Transverse colon (tissue), 3 donors: ENCODE results near the gene C1orf50.

Source experiments
- CTCF ChIP-seq, 5 experiments: fragments of 200-600 bp in 3 of 5; fragments of 450-650 bp in 2 of 5; sonication (generic) in 3 of 5; IDR thresholded peaks; 1 replicate in 2 of 5; 2 replicates in 3 of 5; pipeline ENCODE4 v1.5.1; 2016 to 2017; ENCODE audit warnings: antibody characterized with exemption in 5 of 5, inconsistent platforms in 3 of 5, mild to moderate bottlenecking in 2 of 5, moderate library complexity in 1 of 5
- EP300 ChIP-seq: sonication (generic); formaldehyde crosslinking; IDR thresholded peaks from one replicate; pipeline ENCODE4 v1.6.1; 2017; ENCODE audit warnings: antibody characterized with exemption, low read depth

- TF ChIP-seq CTCF (IDR thresholded peaks at IDR 0.05) (no peak), EP300 (no peak)
Observed at GRCh38 chr1:42806593-42806992, 39.5 kb downstream of the C1orf50 start.
